Keratinocyte (primary cell): Measurements from ENCODE around the gene RSPO3.

Experiments used
- EZH2 ChIP-seq: IDR thresholded peaks from one replicate; pipeline ENCODE4 v1.6.1; 2012; ENCODE audit warnings: inconsistent platforms, mild to moderate bottlenecking, low read length, moderate library complexity
- TF ChIP-seq, protein P1 (sequence below), 3 experiments: IDR thresholded peaks in 1 of 3; conservative IDR thresholded peaks in 1 of 3; optimal IDR thresholded peaks in 1 of 3; 2 replicates in 2 of 3; 3 replicates in 1 of 3; pipeline versions ENCODE3 to v1.5.1; 2011; ENCODE audit warnings: low read length in 3 of 3, mild to moderate bottlenecking in 3 of 3, moderate library complexity in 2 of 3, control low read depth in 1 of 3, inconsistent platforms in 1 of 3; ENCODE audit not compliant: insufficient read depth in 2 of 3; ENCODE audit errors: extremely low read depth in 1 of 3

- no peak for TF ChIP-seq EZH2
- TF ChIP-seq, protein P1, sequence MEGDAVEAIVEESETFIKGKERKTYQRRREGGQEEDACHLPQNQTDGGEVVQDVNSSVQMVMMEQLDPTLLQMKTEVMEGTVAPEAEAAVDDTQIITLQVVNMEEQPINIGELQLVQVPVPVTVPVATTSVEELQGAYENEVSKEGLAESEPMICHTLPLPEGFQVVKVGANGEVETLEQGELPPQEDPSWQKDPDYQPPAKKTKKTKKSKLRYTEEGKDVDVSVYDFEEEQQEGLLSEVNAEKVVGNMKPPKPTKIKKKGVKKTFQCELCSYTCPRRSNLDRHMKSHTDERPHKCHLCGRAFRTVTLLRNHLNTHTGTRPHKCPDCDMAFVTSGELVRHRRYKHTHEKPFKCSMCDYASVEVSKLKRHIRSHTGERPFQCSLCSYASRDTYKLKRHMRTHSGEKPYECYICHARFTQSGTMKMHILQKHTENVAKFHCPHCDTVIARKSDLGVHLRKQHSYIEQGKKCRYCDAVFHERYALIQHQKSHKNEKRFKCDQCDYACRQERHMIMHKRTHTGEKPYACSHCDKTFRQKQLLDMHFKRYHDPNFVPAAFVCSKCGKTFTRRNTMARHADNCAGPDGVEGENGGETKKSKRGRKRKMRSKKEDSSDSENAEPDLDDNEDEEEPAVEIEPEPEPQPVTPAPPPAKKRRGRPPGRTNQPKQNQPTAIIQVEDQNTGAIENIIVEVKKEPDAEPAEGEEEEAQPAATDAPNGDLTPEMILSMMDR (optimal IDR thresholded peaks at IDR 0.05 in 1 of 3, IDR thresholded peaks at IDR 0.05 in 1 of 3, conservative IDR thresholded peaks at IDR 0.05 in 1 of 3; ENCODE audit: extremely low read depth in 1 of 3, insufficient read depth in 2 of 3, low read length in 3 of 3) = no peak
Measured at GRCh38 chr6:127206531-127207095, 88.1 kb downstream of the RSPO3 start.
